Nephron (organoid): Measurements from ENCODE around the gene SLCO4A1.

Source experiments
- H3K27ac Mint-ChIP-seq, 3 experiments: 2 replicates each; pipeline ENCODE4 v1.8.0; 2020; ENCODE audit warnings: mixed read lengths in 3 of 3, mild to moderate bottlenecking in 2 of 3, moderate library complexity in 1 of 3
- H3K27me3 Mint-ChIP-seq: 2 replicates; pipeline ENCODE4 v1.8.0; 2021; ENCODE audit warnings: low read depth, mild to moderate bottlenecking, moderate library complexity, mixed read lengths
- H3K36me3 Mint-ChIP-seq: 2 replicates; pipeline ENCODE4 v1.8.0; 2020; ENCODE audit warnings: low read depth, mixed read lengths
- H3K4me1 Mint-ChIP-seq: 2 replicates; pipeline ENCODE4 v1.8.0; 2020; ENCODE audit warnings: mixed read lengths
- H3K4me3 Mint-ChIP-seq, 3 experiments: 2 replicates each; pipeline ENCODE4 v1.8.0; 2020; ENCODE audit warnings: mild to moderate bottlenecking in 3 of 3, mixed read lengths in 3 of 3, moderate library complexity in 2 of 3
- H3K9me3 Mint-ChIP-seq: 2 replicates; pipeline ENCODE4 v1.8.0; 2020; ENCODE audit warnings: mixed read lengths
- CTCF ChIP-seq, 3 experiments: fragments of 200-600 bp; sonication (generic); IDR thresholded peaks; one replicate each; pipeline ENCODE4 v1.5.0; 2021; ENCODE audit warnings: antibody characterized with exemption in 3 of 3; ENCODE audit not compliant: unreplicated experiment in 3 of 3

The SLCO4A1 gene

GRCh38 chr20:62596921-62597320 is 45.4 kb upstream of the SLCO4A1 start:
- Mint-ChIP-seq H3K4me1 (no peaks in the 10 kb centered on the region), H3K4me3 (no peak overlapping the region), H3K27me3 (peaks cover 85% of the 10 kb centered on the region), H3K27ac (no peak overlapping the region), H3K36me3 (peaks cover 4% of the 10 kb centered on the region), H3K9me3 (no peaks in the 10 kb centered on the region)
- no peak for TF ChIP-seq CTCF (IDR thresholded peaks at IDR 0.05; ENCODE audit: unreplicated experiment in 3 of 3)

GRCh38 chr20:62597416-62598115 is 44.7 kb upstream of the SLCO4A1 start:
- TF ChIP-seq CTCF (IDR thresholded peaks at IDR 0.05; ENCODE audit: unreplicated experiment in 3 of 3): no peak
- H3K4me1 Mint-ChIP-seq: no peaks in the 10 kb centered on the region
- H3K27me3 Mint-ChIP-seq: peaks cover 85% of the 10 kb centered on the region
- peaks cover under 1% of the 10 kb centered on the region for H3K36me3 Mint-ChIP-seq
- no peak overlapping the region for H3K27ac Mint-ChIP-seq
- no peak overlapping the region for H3K4me3 Mint-ChIP-seq
- H3K9me3 Mint-ChIP-seq: no peaks in the 10 kb centered on the region

- no peaks in the 10 kb centered on the region for H3K4me1 Mint-ChIP-seq
- H3K27ac Mint-ChIP-seq: no peak overlapping the region
- H3K4me3 Mint-ChIP-seq: no peak overlapping the region
- peaks cover 82% of the 10 kb centered on the region for H3K27me3 Mint-ChIP-seq
- H3K36me3 Mint-ChIP-seq: no peaks in the 10 kb centered on the region
- TF ChIP-seq CTCF (IDR thresholded peaks at IDR 0.05; ENCODE audit: unreplicated experiment in 3 of 3): no peak
- no peaks in the 10 kb centered on the region for H3K9me3 Mint-ChIP-seq
These were observed 43.5 kb upstream of the SLCO4A1 start for GRCh38 chr20:62598761-62599194.

GRCh38 chr20:62599216-62600110 is 42.8 kb upstream of the SLCO4A1 start:
- Mint-ChIP-seq H3K4me3 (no peak overlapping the region), H3K36me3 (no peaks in the 10 kb centered on the region), H3K27ac (no peak overlapping the region), H3K27me3 (peaks cover 77% of the 10 kb centered on the region), H3K9me3 (no peaks in the 10 kb centered on the region), H3K4me1 (no peaks in the 10 kb centered on the region)
- TF ChIP-seq CTCF (IDR thresholded peaks at IDR 0.05; ENCODE audit: unreplicated experiment in 3 of 3): no peak

GRCh38 chr20:62601172-62601571 is 41.1 kb upstream of the SLCO4A1 start:
- Mint-ChIP-seq H3K9me3 (no peaks in the 10 kb centered on the region), H3K36me3 (no peaks in the 10 kb centered on the region), H3K4me3 (no peak overlapping the region), H3K27ac (no peak overlapping the region), H3K27me3 (peaks cover 62% of the 10 kb centered on the region), H3K4me1 (peaks cover 4% of the 10 kb centered on the region)
- no peak for TF ChIP-seq CTCF (IDR thresholded peaks at IDR 0.05; ENCODE audit: unreplicated experiment in 3 of 3)
